Measurements from ENCODE around the gene KRTAP4-8. TPM values are rescaled to one million over a fixed set of nuclear protein-coding genes. Genes with fewer than 3 reads are reported as not detected.
"Not testable (repeated sequence)": the region's sequence is repeated elsewhere in the genome, so short reads cannot be mapped to it uniquely, and the experiment has no call there.

Gene KRTAP4-8
- total RNA-seq, 4 donors from 2014 or later = 27.3 TPM; not detected in 3

- 85 to 93% methylated on average over 2 of the region's 2 CpGs for WGBS, 2 donors
- H3K4me3 ChIP-seq (ENCODE audit: low read depth, poor library complexity, severe bottlenecking) = no peak overlapping the region
- TF ChIP-seq, protein P1, sequence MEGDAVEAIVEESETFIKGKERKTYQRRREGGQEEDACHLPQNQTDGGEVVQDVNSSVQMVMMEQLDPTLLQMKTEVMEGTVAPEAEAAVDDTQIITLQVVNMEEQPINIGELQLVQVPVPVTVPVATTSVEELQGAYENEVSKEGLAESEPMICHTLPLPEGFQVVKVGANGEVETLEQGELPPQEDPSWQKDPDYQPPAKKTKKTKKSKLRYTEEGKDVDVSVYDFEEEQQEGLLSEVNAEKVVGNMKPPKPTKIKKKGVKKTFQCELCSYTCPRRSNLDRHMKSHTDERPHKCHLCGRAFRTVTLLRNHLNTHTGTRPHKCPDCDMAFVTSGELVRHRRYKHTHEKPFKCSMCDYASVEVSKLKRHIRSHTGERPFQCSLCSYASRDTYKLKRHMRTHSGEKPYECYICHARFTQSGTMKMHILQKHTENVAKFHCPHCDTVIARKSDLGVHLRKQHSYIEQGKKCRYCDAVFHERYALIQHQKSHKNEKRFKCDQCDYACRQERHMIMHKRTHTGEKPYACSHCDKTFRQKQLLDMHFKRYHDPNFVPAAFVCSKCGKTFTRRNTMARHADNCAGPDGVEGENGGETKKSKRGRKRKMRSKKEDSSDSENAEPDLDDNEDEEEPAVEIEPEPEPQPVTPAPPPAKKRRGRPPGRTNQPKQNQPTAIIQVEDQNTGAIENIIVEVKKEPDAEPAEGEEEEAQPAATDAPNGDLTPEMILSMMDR (IDR thresholded peaks at IDR 0.05) = no peak
- TF ChIP-seq POLR2A (IDR thresholded peaks at IDR 0.05) = no peak
- no peak for DNase-seq (ENCODE audit: low spot score in 2 of 2)
- intact Hi-C loops (cut with DNase I; ENCODE audit: low total_unique reads) = no loop called here
Measured at GRCh38 chr17:41121742-41122141, 23.8 kb upstream of the KRTAP4-8 start.

DNA sequence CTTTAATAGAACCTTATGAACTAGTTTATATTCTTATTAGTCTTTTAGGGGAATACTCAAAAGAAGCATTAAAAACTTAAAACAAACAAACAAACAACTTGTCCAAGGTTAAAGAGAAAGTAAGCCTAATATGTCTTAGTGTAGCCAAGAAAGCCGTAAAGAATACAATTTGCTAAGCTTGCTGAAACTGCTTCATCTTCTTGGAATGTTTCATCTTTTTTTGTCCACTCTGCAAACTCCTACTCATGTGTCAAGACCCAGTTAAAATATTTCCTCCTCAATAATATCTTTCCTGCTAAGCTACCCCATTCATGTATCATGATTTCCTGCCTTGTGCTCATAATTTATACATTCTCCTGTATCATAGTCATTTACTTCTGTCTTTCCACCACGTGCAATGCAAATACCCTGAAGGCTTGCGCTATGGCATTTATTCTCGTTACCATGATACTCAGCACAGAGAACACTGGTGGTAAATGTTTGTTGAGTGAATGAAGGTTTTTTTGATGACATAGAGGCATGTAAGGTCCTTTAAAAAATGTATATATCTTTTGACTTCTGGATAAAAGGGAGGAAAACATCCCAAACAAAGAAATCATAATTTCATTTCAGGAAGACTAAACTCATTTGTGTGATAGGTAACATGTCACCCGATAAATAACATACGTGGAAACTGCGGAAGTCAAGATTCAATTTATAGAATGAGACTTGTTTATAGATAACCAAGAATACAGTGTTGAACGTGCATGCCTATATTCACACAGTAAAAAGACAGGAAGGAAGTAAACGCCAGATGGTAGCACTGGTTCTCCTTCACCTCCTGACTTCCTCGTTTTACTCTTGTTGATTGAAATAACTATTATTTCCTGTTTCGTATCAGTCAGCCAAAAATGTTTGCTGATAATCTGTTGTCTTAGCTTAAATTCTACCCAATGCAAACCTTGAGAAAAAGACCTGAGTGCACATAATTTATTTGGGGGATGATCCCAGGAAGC, 22.1 kb upstream of the KRTAP4-8 start:
- DNase-seq (ENCODE audit: low spot score in 2 of 2); intact Hi-C loops (cut with DNase I; ENCODE audit: low total_unique reads); H3K4me3 ChIP-seq (ENCODE audit: low read depth, poor library complexity, severe bottlenecking): not testable (repeated sequence)
- WGBS, 2 donors = 56 to 64% methylated on average over 11 of the region's 11 CpGs

DNA sequence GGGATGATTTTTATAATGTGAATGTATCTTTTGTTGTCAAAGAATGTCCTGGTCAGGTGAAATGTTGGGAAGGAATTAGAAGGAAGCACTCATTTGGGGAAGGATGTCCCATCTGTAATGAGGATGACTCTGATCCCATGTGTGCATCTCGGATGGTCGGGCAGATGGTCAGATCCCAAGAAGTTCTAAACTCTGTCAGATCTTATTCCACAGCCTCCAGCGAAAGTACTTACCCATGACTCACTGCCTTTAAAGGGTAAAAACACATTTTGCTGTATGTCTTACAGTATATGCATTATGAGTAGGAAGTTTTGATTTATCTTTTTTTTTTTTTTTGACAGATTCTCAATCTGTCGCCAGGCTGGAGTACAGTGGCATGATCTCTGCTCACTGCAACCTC, 20.8 kb upstream of the KRTAP4-8 start:
- TF ChIP-seq, protein P1 (IDR thresholded peaks at IDR 0.05) = no peak
- TF ChIP-seq POLR2A (IDR thresholded peaks at IDR 0.05) = no peak
- intact Hi-C loops (cut with DNase I; ENCODE audit: low total_unique reads) = no loop called here
- WGBS, 2 donors = 71% methylated on average over 4 of the region's 4 CpGs
- H3K4me3 ChIP-seq (ENCODE audit: low read depth, poor library complexity, severe bottlenecking) = no peak overlapping the region
- DNase-seq (ENCODE audit: low spot score in 2 of 2) = no peak

- intact Hi-C loops (cut with DNase I; ENCODE audit: low total_unique reads); H3K4me3 ChIP-seq (ENCODE audit: low read depth, poor library complexity, severe bottlenecking); DNase-seq (ENCODE audit: low spot score in 2 of 2): not testable (repeated sequence)
- WGBS, 2 donors = 80 to 81% methylated on average over 8 to 10 of the region's 10 CpGs
Measured at GRCh38 chr17:41117846-41118386, 20.0 kb upstream of the KRTAP4-8 start, which contains the start of gene KRTAP4-11. Gene KRTAP4-11 (minus strand): TSS chr17:41118373. CDS start chr17:41118315, 58 bp downstream.

DNA sequence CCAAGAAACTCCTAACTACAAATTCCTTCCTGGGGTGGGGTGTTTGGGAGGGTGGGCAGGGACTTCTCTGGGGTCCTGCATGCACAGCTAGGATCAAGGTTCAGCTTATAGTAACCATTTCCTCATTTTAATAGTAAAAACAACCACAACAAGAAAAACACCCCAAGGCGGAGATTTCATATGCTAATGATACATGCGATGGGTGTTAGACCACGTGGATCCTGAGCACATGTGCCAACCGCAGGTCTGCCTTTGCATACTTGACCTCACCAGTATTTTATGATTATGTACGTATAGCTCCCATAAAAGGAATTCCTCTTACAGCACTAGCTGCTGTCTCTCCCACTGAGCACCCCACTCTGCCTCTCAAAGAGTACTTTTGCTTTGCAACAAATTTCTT, 18.4 kb upstream of the KRTAP4-8 start:
- no peak for TF ChIP-seq POLR2A (IDR thresholded peaks at IDR 0.05)
- TF ChIP-seq, protein P1 (IDR thresholded peaks at IDR 0.05) = no peak
- no peak overlapping the region for H3K4me3 ChIP-seq (ENCODE audit: low read depth, poor library complexity, severe bottlenecking)
- intact Hi-C loops (cut with DNase I; ENCODE audit: low total_unique reads) = no loop called here
- DNase-seq (ENCODE audit: low spot score in 2 of 2) = no peak
- WGBS, 2 donors = 32 to 41% methylated on average over 5 of the region's 5 CpGs

DNA sequence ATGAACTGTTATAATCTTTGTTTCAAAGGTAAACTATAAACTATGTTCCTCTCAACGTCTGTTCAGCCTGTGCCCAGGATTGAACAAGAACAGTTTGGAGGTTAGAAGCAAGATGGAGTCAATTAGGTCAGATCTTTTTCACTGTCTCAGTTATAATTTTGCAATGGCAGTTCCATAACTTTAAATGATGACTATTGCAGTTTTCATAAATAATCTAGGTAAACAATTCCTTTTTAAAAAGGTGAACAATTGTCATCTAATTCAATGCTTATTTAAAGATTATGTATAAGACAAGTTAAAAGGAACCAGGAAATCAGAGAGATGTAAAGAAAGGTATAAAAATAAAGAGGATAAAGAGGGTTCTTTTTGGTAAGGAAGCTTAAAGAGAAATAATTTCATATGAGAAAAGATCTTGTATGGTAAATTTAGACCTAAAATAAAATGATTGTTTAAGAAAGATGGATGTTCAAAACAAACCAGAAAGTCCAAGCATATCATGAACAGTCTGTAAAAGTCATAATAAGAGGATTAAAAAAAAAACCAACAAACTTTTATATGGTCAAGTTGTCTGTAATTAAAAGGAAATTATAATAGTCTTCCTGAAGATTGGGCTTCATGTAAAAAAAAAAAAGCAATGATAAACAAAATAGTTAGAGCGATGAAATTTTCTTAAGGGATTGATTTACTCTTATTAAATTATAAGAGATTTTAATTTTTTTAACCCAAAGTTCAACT, 13.4 kb upstream of the KRTAP4-8 start:
- intact Hi-C loops (cut with DNase I; ENCODE audit: low total_unique reads) = no loop called here
- WGBS, 2 donors = 82 to 85% methylated on average over 2 of the region's 2 CpGs
- TF ChIP-seq, protein P1 (IDR thresholded peaks at IDR 0.05) = no peak
- TF ChIP-seq POLR2A (IDR thresholded peaks at IDR 0.05) = no peak

GRCh38 chr17:41108728-41109386, 10.9 kb upstream of the KRTAP4-8 start:
- DNase-seq (ENCODE audit: low spot score in 2 of 2) = not testable (repeated sequence)
- WGBS, 2 donors = 0% methylated on average over 1 of the region's 1 CpG

More for the DNA sequence above, 13.4 kb upstream of the KRTAP4-8 start:
- DNase-seq (ENCODE audit: low spot score in 2 of 2) = no peak
- no peak overlapping the region for H3K4me3 ChIP-seq (ENCODE audit: low read depth, poor library complexity, severe bottlenecking)

More at GRCh38 chr17:41108728-41109386, 10.9 kb upstream of the KRTAP4-8 start:
- H3K4me3 ChIP-seq (ENCODE audit: low read depth, poor library complexity, severe bottlenecking); intact Hi-C loops (cut with DNase I; ENCODE audit: low total_unique reads): not testable (repeated sequence)

Data from lower leg skin (tissue), 4 donors.